ENCODE results near the gene CFAP65. TPM values are rescaled to one million over a fixed set of nuclear protein-coding genes. Genes with fewer than 3 reads are reported as not detected.

Gene CFAP65
- total and polyA plus RNA-seq, 9 of the 15 experiments (the other 6 are each of a cell fraction or from before 2014, with no cell fraction given) = not detected

DNA sequence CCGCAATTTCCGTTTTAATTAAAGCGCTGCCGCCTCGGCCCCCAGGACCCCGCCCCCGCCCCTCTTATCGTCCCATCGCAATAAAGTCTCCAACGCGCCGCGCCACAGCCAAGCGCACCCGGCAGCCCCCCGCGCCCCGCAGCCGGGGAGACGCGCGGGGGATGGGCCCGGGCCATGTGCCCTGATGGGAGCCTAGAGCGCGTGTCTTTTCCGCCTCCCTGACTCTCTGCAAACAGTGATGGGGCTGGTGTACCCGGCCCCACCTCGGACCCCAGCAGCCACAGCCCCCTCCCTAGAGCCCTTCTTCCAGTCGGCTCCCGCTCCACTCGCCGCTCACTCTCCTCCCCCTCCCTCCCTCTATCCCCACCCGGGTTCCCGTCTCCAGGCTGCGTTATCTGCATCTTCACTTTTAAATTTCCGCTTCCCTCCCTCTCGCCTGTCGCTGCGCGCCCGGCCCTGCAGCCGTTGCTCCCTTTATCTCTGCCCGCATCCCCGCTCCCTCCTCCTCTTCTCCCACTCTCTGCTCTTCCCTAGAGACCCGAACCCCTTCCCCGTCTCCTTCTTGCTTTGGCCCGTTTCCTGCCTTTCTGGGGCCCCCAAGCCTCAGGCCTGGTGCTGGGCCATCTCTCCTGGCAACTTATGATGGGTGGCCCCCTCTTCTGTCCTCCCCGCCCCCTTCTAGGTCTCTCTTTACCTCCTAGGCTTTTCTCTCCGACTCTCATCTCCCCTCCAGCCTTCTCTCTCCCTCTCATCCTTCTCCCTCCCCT lies 55.8 kb downstream of the CFAP65 start (continued):
- TF ChIP-seq, protein P1, sequence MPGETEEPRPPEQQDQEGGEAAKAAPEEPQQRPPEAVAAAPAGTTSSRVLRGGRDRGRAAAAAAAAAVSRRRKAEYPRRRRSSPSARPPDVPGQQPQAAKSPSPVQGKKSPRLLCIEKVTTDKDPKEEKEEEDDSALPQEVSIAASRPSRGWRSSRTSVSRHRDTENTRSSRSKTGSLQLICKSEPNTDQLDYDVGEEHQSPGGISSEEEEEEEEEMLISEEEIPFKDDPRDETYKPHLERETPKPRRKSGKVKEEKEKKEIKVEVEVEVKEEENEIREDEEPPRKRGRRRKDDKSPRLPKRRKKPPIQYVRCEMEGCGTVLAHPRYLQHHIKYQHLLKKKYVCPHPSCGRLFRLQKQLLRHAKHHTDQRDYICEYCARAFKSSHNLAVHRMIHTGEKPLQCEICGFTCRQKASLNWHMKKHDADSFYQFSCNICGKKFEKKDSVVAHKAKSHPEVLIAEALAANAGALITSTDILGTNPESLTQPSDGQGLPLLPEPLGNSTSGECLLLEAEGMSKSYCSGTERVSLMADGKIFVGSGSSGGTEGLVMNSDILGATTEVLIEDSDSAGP (CRISPR knock-in tag; IDR thresholded peaks at IDR 0.05) = no peak
- no peak for TF ChIP-seq POLR3A (IDR thresholded peaks at IDR 0.05; ENCODE audit: borderline replicate concordance, extremely low read depth, insufficient read depth, insufficient read length)
- TF ChIP-seq CBX3 (IDR thresholded peaks at IDR 0.05; ENCODE audit: borderline replicate concordance in 1 of 2, low read length in 2 of 2) = no peak
- no peak for TF ChIP-seq ZNF584 (CRISPR knock-in tag; IDR thresholded peaks at IDR 0.05; ENCODE audit: low read depth)
- TF ChIP-seq TEAD1 (CRISPR knock-in tag; IDR thresholded peaks at IDR 0.05) = no peak
- TF ChIP-seq TRIM24 (IDR thresholded peaks at IDR 0.05) = 0 out of 4 replicates have a peak, but pooled peaks of 1 of the 2 experiments have one; percentile 33
- TF ChIP-seq NFYB (IDR thresholded peaks at IDR 0.05; ENCODE audit: extremely low read depth, insufficient read length) = no peak
- TF ChIP-seq TCF7L2 (IDR thresholded peaks at IDR 0.05; ENCODE audit: low read depth, low read length) = no peak
- peak; percentile 88 for TF ChIP-seq ZNF444 (CRISPR knock-in tag; IDR thresholded peaks at IDR 0.05)
- TF ChIP-seq RHOXF2B (CRISPR knock-in tag; conservative IDR thresholded peaks at IDR 0.05) = no peak
- no peak for TF ChIP-seq NR3C1 (CRISPR knock-in tag; IDR thresholded peaks at IDR 0.05)
- TF ChIP-seq ZNF175 (CRISPR knock-in tag; IDR thresholded peaks at IDR 0.05; ENCODE audit: low read depth) = no peak
- TF ChIP-seq, protein P2, sequence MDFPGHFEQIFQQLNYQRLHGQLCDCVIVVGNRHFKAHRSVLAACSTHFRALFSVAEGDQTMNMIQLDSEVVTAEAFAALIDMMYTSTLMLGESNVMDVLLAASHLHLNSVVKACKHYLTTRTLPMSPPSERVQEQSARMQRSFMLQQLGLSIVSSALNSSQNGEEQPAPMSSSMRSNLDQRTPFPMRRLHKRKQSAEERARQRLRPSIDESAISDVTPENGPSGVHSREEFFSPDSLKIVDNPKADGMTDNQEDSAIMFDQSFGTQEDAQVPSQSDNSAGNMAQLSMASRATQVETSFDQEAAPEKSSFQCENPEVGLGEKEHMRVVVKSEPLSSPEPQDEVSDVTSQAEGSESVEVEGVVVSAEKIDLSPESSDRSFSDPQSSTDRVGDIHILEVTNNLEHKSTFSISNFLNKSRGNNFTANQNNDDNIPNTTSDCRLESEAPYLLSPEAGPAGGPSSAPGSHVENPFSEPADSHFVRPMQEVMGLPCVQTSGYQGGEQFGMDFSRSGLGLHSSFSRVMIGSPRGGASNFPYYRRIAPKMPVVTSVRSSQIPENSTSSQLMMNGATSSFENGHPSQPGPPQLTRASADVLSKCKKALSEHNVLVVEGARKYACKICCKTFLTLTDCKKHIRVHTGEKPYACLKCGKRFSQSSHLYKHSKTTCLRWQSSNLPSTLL (IDR thresholded peaks at IDR 0.05) = no peak
- TF ChIP-seq, protein P3, sequence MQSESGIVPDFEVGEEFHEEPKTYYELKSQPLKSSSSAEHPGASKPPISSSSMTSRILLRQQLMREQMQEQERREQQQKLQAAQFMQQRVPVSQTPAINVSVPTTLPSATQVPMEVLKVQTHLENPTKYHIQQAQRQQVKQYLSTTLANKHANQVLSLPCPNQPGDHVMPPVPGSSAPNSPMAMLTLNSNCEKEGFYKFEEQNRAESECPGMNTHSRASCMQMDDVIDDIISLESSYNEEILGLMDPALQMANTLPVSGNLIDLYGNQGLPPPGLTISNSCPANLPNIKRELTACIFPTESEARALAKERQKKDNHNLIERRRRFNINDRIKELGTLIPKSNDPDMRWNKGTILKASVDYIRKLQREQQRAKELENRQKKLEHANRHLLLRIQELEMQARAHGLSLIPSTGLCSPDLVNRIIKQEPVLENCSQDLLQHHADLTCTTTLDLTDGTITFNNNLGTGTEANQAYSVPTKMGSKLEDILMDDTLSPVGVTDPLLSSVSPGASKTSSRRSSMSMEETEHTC (IDR thresholded peaks at IDR 0.05) = no peak
- peak; percentile 47; the same call in 1 of the 2 replicates for TF ChIP-seq ZNF165 (CRISPR knock-in tag; IDR thresholded peaks at IDR 0.05; ENCODE audit: borderline replicate concordance)
- TF ChIP-seq TEAD4 (IDR thresholded peaks at IDR 0.05; ENCODE audit: low read length) = no peak
- TF ChIP-seq TEAD4 (CRISPR knock-in tag; IDR thresholded peaks at IDR 0.05; ENCODE audit: borderline replicate concordance) = no peak
- TF ChIP-seq SNIP1 (IDR thresholded peaks at IDR 0.05; ENCODE audit: low read depth) = no peak
- TF ChIP-seq, protein P4, sequence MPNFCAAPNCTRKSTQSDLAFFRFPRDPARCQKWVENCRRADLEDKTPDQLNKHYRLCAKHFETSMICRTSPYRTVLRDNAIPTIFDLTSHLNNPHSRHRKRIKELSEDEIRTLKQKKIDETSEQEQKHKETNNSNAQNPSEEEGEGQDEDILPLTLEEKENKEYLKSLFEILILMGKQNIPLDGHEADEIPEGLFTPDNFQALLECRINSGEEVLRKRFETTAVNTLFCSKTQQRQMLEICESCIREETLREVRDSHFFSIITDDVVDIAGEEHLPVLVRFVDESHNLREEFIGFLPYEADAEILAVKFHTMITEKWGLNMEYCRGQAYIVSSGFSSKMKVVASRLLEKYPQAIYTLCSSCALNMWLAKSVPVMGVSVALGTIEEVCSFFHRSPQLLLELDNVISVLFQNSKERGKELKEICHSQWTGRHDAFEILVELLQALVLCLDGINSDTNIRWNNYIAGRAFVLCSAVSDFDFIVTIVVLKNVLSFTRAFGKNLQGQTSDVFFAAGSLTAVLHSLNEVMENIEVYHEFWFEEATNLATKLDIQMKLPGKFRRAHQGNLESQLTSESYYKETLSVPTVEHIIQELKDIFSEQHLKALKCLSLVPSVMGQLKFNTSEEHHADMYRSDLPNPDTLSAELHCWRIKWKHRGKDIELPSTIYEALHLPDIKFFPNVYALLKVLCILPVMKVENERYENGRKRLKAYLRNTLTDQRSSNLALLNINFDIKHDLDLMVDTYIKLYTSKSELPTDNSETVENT (CRISPR knock-in tag; IDR thresholded peaks at IDR 0.05) = no peak
- no peak for TF ChIP-seq POU5F1 (IDR thresholded peaks at IDR 0.05; ENCODE audit: borderline replicate concordance, low read depth, low read length, partially characterized antibody)
- no peak for TF ChIP-seq TCFL5 (CRISPR knock-in tag; conservative IDR thresholded peaks at IDR 0.05)

All from K562 (cell line).